Lower leg skin (tissue), 3 donors: Measurements from ENCODE around the gene KRTAP5-6.

Experiments
- POLR2A ChIP-seq, 2 donors: fragments of 450-650 bp; IDR thresholded peaks; one replicate each; pipeline ENCODE4 v1.6.1; 2016 to 2017; ENCODE audit warnings: antibody characterized with exemption in 2 of 2, mild to moderate bottlenecking in 1 of 2, moderate library complexity in 1 of 2
- TF ChIP-seq, protein P1 (sequence below), 3 donors: fragments of 450-650 bp; IDR thresholded peaks; one replicate each; pipeline ENCODE4 v1.5.1; 2016; ENCODE audit warnings: antibody characterized with exemption in 3 of 3, mild to moderate bottlenecking in 3 of 3, moderate library complexity in 2 of 3

GRCh38 chr11:1673446-1674172, 23.4 kb upstream of the KRTAP5-6 start:
- TF ChIP-seq, protein P1, sequence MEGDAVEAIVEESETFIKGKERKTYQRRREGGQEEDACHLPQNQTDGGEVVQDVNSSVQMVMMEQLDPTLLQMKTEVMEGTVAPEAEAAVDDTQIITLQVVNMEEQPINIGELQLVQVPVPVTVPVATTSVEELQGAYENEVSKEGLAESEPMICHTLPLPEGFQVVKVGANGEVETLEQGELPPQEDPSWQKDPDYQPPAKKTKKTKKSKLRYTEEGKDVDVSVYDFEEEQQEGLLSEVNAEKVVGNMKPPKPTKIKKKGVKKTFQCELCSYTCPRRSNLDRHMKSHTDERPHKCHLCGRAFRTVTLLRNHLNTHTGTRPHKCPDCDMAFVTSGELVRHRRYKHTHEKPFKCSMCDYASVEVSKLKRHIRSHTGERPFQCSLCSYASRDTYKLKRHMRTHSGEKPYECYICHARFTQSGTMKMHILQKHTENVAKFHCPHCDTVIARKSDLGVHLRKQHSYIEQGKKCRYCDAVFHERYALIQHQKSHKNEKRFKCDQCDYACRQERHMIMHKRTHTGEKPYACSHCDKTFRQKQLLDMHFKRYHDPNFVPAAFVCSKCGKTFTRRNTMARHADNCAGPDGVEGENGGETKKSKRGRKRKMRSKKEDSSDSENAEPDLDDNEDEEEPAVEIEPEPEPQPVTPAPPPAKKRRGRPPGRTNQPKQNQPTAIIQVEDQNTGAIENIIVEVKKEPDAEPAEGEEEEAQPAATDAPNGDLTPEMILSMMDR (IDR thresholded peaks at IDR 0.05) = no peak
- no peak for TF ChIP-seq POLR2A (IDR thresholded peaks at IDR 0.05)
